Measurements from ENCODE around the gene REXO5.
"Not testable (repeated sequence)": the region's sequence is repeated elsewhere in the genome, so short reads cannot be mapped to it uniquely, and the experiment has no call there.

Gene REXO5

GRCh38 chr16:20849589-20850390 lies 43.5 kb downstream of the REXO5 start:
- DNase-seq (ENCODE audit: low read depth in 3 of 3) = peak; percentile 36 to 38 (median 37)

GRCh38 chr16:20850981-20851380 lies 44.7 kb downstream of the REXO5 start:
- DNase-seq (ENCODE audit: low read depth in 3 of 3) = no peak

- DNase-seq (ENCODE audit: low read depth in 3 of 3) = no peak
These were observed 45.3 kb downstream of the REXO5 start for GRCh38 chr16:20851601-20852000.

- DNase-seq (ENCODE audit: low read depth in 3 of 3) = no peak
These were observed 46.8 kb downstream of the REXO5 start for GRCh38 chr16:20853143-20853542.

GRCh38 chr16:20853981-20854620 lies 47.8 kb downstream of the REXO5 start:
- no peak for DNase-seq (ENCODE audit: low read depth in 3 of 3)

- DNase-seq (ENCODE audit: low read depth in 3 of 3) = no peak
These were observed 48.6 kb downstream of the REXO5 start for GRCh38 chr16:20854963-20855362.

GRCh38 chr16:20857281-20857680 lies 51.0 kb downstream of the REXO5 start:
- DNase-seq (ENCODE audit: low read depth in 3 of 3) = no peak

- DNase-seq (ENCODE audit: low read depth in 3 of 3) = no peak
These were observed 52.9 kb downstream of the REXO5 start for GRCh38 chr16:20859229-20859628.

GRCh38 chr16:20859699-20860098 lies 53.4 kb downstream of the REXO5 start:
- no peak for DNase-seq (ENCODE audit: low read depth in 3 of 3)

- DNase-seq (ENCODE audit: low read depth in 3 of 3) = no peak
These were observed 54.0 kb downstream of the REXO5 start for GRCh38 chr16:20860361-20860760.

GRCh38 chr16:20860995-20861394 lies 54.7 kb downstream of the REXO5 start:
- DNase-seq (ENCODE audit: low read depth in 3 of 3) = not testable (repeated sequence)

- no peak for DNase-seq (ENCODE audit: low read depth in 3 of 3)
These were observed 56.0 kb downstream of the REXO5 start for GRCh38 chr16:20862162-20862960.

- not testable (repeated sequence) for DNase-seq (ENCODE audit: low read depth in 3 of 3)
These were observed 58.0 kb downstream of the REXO5 start for GRCh38 chr16:20864376-20864775.

- DNase-seq (ENCODE audit: low read depth in 3 of 3) = no peak
These were observed 59.2 kb downstream of the REXO5 start for GRCh38 chr16:20865420-20866131.

GRCh38 chr16:20866145-20866772 lies 59.9 kb downstream of the REXO5 start:
- DNase-seq (ENCODE audit: low read depth in 3 of 3) = no peak

- no peak for DNase-seq (ENCODE audit: low read depth in 3 of 3)
These were observed 60.5 kb downstream of the REXO5 start for GRCh38 chr16:20866801-20867200.

GRCh38 chr16:20867585-20867984 lies 61.3 kb downstream of the REXO5 start:
- no peak for DNase-seq (ENCODE audit: low read depth in 3 of 3)

- no peak for DNase-seq (ENCODE audit: low read depth in 3 of 3)
These were observed 62.6 kb downstream of the REXO5 start for GRCh38 chr16:20868890-20869289.

- DNase-seq (ENCODE audit: low read depth in 3 of 3) = no peak
These were observed 63.9 kb downstream of the REXO5 start for GRCh38 chr16:20870122-20870820.

- DNase-seq (ENCODE audit: low read depth in 3 of 3) = no peak
These were observed 64.9 kb downstream of the REXO5 start for GRCh38 chr16:20871258-20871657.

All from stimulated activated CD4-positive, alpha-beta T cell treated with anti-CD3 and anti-CD28 coated beads, TNF-alpha, amount 100 ng/mL, for 4 hours (primary cell).